BE2C (cell line): Measurements from ENCODE around the gene BIRC7.

Experiments
- DNase-seq: peaks from one replicate; pipeline ENCODE4 v3.0.0-alpha.2; 2020
- H3K27me3 ChIP-seq: fragments of 250-450 bp; sonication (Bioruptor Pico); 2 replicates; pipeline ENCODE4 v1.5.1; 2020; ENCODE audit warnings: mild to moderate bottlenecking
- H3K36me3 ChIP-seq: fragments of 250-450 bp; sonication (Bioruptor Pico); 2 replicates; pipeline ENCODE4 v1.5.1; 2020; ENCODE audit warnings: mild to moderate bottlenecking
- H3K4me1 ChIP-seq: fragments of 250-450 bp; sonication (Bioruptor Pico); 2 replicates; pipeline ENCODE4 v1.5.1; 2020
- H3K4me3 ChIP-seq: 2 replicates; pipeline ENCODE4 v1.5.1; 2011; ENCODE audit warnings: low read depth, low read length
- H3K9me3 ChIP-seq: fragments of 250-450 bp; sonication (Bioruptor Pico); 2 replicates; pipeline ENCODE4 v1.5.1; 2020
- CTCF ChIP-seq: IDR thresholded peaks from 2 replicates; pipeline ENCODE4 v1.5.1; 2012; ENCODE audit warnings: mild to moderate bottlenecking, low read depth, low read length

The BIRC7 gene

GRCh38 chr20:63254606-63255384 is 19.1 kb downstream of the BIRC7 start:
- Histone ChIP-seq H3K4me3 (no peak overlapping the region), H3K4me1 (no peaks in the 10 kb centered on the region), H3K9me3 (no peaks in the 10 kb centered on the region; the same call in 1 of the 2 replicates), H3K36me3 (no peaks in the 10 kb centered on the region), H3K27me3 (peaks cover 52% of the 10 kb centered on the region)
- no peak for DNase-seq
- no peak for TF ChIP-seq CTCF

- H3K4me3 ChIP-seq: no peak overlapping the region
- no peaks in the 10 kb centered on the region; the same call in 1 of the 2 replicates for H3K9me3 ChIP-seq
- DNase-seq: no peak
- peaks cover 52% of the 10 kb centered on the region for H3K27me3 ChIP-seq
- no peaks in the 10 kb centered on the region for H3K36me3 ChIP-seq
- no peaks in the 10 kb centered on the region for H3K4me1 ChIP-seq
- no peak for TF ChIP-seq CTCF
Observed at GRCh38 chr20:63255931-63256704, 20.4 kb downstream of the BIRC7 start.

- Histone ChIP-seq H3K27me3 (peaks cover 48% of the 10 kb centered on the region), H3K36me3 (no peaks in the 10 kb centered on the region), H3K4me1 (no peaks in the 10 kb centered on the region), H3K4me3 (no peak overlapping the region), H3K9me3 (no peaks in the 10 kb centered on the region; the same call in 1 of the 2 replicates)
- DNase-seq: no peak
- no peak for TF ChIP-seq CTCF
Observed at GRCh38 chr20:63256954-63257353, 21.2 kb downstream of the BIRC7 start.

GRCh38 chr20:63257629-63258028 is 21.9 kb downstream of the BIRC7 start:
- Histone ChIP-seq H3K4me3 (no peak overlapping the region), H3K9me3 (no peaks in the 10 kb centered on the region; the same call in 1 of the 2 replicates), H3K4me1 (no peaks in the 10 kb centered on the region), H3K27me3 (peaks cover 42% of the 10 kb centered on the region), H3K36me3 (no peaks in the 10 kb centered on the region)
- DNase-seq: no peak
- no peak for TF ChIP-seq CTCF

GRCh38 chr20:63258781-63259180 is 23.1 kb downstream of the BIRC7 start:
- peaks cover 37% of the 10 kb centered on the region for H3K27me3 ChIP-seq
- no peaks in the 10 kb centered on the region; the same call in 1 of the 2 replicates for H3K9me3 ChIP-seq
- no peaks in the 10 kb centered on the region for H3K36me3 ChIP-seq

More at GRCh38 chr20:63258781-63259180, 23.1 kb downstream of the BIRC7 start:
- H3K4me3 ChIP-seq: no peak overlapping the region
- no peak for DNase-seq
- no peaks in the 10 kb centered on the region for H3K4me1 ChIP-seq
- no peak for TF ChIP-seq CTCF
